CD4-positive, alpha-beta T cell treated with Interleukin-15 for 1 hour (primary cell): ENCODE data around the gene EQTN.

Source experiments
- DNase-seq: peaks from one replicate; pipeline ENCODE4 v3.0.0-alpha.2; 2020

Gene EQTN

GRCh38 chr9:27297050-27297449 lies at the start of gene EQTN:
TSS of gene EQTN (minus strand) at chr9:27297150. CDS start at chr9:27297055, 95 bp downstream.
- no peak for DNase-seq

GRCh38 chr9:27344776-27345175 lies 47.8 kb upstream of the EQTN start:
- DNase-seq, result no peak

GRCh38 chr9:27341545-27342294 lies 44.8 kb upstream of the EQTN start:
- no peak for DNase-seq

- no peak for DNase-seq
These were observed 44.1 kb upstream of the EQTN start for GRCh38 chr9:27340961-27341511.

- DNase-seq, result no peak
These were observed 43.3 kb upstream of the EQTN start for GRCh38 chr9:27340285-27340674.

DNA sequence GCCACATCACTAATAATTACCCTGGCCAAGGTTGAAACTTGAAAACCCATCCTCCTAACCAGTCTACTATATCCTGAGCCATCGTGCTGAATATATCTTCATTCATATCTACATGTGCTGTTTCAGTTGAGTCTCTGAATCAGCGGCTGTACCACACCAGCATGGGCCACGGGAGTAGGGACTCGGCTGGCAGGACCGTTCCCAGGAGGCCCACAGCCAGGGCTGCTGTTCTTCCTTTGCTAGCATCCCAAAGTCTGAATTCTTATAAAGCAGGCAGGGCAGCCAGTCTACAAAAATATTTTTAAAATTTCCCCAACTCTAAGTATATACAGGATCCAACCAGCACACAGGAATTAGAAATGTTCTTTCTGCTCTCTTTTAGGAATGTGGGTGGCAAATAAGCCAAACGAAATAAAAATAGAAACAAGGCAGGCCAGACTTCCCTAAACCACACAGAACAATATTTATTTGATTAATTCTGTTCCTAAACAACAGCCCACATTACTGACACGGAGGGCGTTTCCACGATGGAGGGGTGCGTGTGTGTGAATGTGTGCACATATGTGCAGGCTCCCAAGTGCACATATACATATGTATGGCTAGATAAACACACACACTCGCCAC lies 42.8 kb upstream of the EQTN start:
- DNase-seq, result no peak

DNA sequence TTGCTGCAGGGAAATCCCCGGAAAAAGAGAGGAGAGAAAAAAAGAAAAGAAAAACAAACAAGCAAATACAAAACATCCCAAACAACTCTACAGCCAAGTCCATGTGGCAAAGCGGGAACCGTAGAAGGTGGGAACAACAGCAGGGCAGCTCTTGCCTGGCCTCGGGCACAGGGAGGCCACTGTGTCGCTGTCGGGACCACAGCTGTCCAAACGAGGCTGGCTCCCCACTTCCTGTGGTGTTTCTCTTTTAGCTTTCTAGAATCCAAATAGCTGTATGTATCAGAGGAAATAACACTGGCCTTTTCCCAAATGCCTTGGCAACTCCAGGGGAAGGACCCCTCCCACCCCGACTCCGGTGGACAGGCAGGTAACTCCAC lies 41.6 kb upstream of the EQTN start:
- DNase-seq, result no peak

- no peak for DNase-seq
These were observed 41.0 kb upstream of the EQTN start for GRCh38 chr9:27337833-27338526.

GRCh38 chr9:27337236-27337635 lies 40.3 kb upstream of the EQTN start:
- DNase-seq, result no peak

DNA sequence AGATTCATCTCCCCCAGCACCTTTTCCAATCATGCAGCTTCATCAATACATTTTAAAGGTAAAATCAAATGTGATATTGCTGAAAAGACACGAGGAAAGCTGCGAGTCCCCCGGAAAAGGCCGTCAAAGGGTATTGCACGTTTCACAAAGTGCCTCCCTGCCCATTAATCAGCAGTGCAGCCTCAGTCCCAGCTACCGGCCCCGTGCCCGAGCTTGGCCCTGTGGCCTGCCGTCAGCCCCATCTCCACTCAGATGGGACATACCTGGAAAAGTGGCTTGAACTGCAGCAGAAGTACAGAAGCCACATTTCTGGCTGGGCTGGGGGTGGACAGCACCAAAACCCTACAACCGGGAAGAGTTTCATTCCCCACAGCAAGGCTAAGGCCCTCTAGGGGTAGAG lies 39.9 kb upstream of the EQTN start:
- DNase-seq, result no peak

DNA sequence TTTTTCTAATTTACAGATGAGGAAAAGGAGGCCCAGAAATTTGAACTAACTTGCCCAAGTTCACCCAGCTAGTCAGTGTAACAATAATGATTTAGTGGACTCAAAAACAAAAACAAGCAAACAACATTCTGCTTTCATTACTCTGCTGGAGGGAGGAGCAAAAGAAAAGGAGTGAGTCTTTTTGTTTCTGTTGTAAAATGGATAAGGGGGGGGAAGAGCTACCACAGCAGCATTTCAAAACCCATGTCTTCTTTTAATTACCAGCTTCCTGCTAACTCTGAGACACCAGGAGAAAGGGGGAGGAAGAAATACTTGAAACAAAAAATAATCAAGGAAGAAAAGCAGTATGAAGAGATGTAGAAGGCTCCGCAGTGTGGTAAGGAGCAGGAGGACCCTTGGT lies 39.2 kb upstream of the EQTN start:
- DNase-seq, result no peak

- peak; percentile 50 for DNase-seq
These were observed 38.1 kb upstream of the EQTN start for GRCh38 chr9:27335075-27335474.

- peak; percentile 34 for DNase-seq
These were observed 36.5 kb upstream of the EQTN start for GRCh38 chr9:27333241-27334052.

DNA sequence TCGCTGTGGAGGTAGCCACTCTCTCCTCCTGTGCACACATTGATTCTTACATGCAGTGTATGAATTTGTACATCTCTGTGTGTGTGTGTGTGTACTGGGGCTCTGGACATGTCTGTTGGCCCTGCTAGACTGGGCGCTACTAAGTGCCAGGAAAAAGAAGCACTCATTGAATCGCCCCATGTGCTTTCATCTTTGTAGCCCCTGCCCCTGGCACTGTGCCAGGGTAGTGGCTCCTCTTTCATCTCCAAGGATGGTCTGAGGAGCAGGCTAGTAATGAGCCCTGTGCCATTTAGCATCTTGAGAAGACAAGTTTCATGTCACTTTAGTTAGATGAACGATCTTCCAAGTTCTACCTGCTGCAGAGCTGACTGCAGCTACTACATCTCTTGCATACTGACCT lies 34.4 kb upstream of the EQTN start:
- DNase-seq, result no peak

- DNase-seq, result no peak
These were observed 32.3 kb upstream of the EQTN start for GRCh38 chr9:27329291-27329690.

DNA sequence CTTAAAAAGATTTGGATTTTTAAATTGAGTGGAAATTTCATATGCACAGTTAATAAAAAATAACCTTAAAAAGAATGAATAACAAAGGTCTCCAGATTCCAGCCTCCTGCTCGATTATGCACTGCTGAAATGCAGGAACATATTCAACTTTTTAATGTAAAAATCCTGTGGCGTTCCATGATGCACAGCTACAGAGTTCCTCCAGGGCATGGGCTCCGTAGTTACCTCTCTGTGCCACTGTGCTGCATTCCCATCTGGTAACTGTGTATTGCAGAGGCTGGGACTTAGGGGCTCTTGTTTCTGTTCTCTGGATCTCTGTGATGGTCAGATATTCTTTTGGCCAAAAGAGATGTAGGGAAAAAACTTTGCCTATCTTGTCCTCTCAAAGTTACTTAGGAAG lies 31.5 kb upstream of the EQTN start:
- DNase-seq, result no peak

DNA sequence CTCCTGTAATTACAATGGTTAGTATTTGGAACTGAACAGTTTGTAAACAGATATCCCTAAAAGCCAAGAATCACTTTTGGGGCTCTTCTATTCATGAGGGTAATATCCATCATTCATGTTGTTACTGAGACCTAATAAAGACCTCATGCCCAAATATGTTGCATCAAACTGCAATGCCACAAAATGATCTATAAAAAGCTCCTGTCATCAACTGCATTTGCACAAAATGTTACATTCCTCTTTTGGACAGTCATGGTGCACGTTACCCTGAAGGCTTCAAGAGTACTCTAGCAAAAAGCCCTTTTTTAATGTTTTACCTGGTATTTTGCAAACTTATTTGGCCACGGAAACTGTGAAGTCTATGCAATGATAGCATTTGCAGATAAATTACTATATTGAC lies 14.2 kb upstream of the EQTN start:
- no peak for DNase-seq

DNA sequence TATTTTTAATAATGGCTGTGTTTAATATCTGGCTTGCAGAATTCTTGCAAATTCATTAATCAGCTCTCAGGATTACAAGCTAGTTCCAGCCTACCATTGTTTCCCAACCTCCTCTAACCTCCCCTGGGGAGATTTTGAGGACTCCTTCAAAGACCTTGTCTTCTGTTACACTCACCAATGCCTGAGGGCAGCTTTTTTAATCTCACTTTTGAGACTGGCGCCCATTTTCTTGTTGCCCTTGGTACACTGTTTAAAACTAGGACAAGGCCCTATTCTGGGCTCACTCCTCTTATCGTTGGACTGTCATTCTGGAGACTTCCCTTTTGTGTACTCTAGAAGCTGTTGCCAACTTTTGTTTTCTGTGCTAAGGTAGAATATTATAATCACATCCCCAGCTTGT lies 13.6 kb upstream of the EQTN start:
- DNase-seq, result no peak

GRCh38 chr9:27308691-27309390 lies 11.9 kb upstream of the EQTN start:
- DNase-seq, result no peak

DNA sequence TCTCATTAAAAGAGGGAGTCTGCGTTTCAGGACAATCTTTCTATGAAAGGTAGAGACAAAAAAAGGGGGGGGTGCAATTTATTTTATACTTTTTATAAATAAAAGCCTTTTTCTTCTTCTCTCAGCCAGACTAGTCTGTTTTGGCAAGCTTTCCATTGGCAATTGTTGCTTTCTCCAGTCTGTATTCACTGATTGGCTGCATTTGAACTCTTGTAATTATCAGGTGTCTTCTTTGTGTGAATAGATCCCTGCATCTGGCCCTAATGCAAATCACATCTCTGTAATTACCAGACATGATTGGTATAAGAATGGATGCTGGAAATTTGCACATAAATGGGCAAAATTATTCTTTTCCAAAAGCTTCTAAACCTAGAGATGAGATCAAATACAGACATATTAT lies 7.6 kb upstream of the EQTN start:
- DNase-seq, result no peak

DNA sequence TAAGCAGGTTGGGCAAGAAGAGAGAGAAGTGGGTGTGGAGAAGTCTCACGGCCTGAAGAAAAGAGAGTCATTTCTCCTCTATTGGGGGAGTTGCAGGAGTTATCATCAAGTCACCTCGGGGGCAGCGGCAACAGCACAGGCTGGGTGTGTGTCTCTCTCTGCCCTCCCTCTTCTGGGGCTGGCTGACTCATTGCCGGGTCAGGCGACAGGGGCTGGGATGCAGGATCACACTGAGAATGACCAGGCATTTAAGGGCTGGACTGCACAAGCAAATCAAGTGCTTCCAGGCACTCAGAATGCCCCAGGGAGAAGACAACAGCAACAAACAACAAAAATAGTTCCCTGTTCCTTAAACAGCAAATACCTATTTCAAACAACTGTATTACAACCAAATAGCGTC lies 6.3 kb upstream of the EQTN start:
- no peak for DNase-seq

DNA sequence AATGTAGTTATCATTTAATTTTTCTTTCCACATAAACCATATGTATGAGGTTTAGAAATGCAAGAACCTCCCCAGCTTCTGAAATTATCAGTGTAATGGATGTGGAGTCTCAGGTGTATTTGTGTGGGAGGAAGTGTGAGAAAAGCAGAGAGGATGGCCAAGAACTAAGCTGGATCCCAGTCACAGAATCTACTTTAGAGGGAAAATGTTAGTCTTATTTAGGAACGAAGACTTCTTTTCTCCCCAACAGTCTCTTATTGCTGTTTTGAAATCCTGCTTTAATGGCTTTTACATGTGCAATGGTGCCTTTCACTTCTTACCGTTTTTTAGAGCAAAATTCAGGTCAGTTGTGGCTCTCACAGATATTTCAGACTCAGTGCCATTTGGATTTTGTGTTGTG lies 3.0 kb downstream of the EQTN start:
- no peak for DNase-seq
